DOHH2 (cell line): ENCODE measurements around the gene YIF1A.

ENCODE experiments used
- EZH2phosphoT487 ChIP-seq: fragments of 200-600 bp; sonication (generic); IDR thresholded peaks from 2 replicates; pipeline ENCODE4 v1.6.1; 2017; ENCODE audit warnings: borderline replicate concordance, mild to moderate bottlenecking, antibody characterized with exemption, low read length, moderate library complexity, mixed read lengths
- TF ChIP-seq, protein P1 (sequence below): fragments of 200-600 bp; sonication (generic); IDR thresholded peaks from one replicate; pipeline ENCODE4 v1.5.1; 2014; ENCODE audit warnings: antibody characterized with exemption, mild to moderate bottlenecking, low read depth, low read length; ENCODE audit not compliant: poor library complexity, severe bottlenecking

GRCh38 chr11:66283461-66284105 is 5.4 kb downstream of the YIF1A start:
- TF ChIP-seq, protein P1, sequence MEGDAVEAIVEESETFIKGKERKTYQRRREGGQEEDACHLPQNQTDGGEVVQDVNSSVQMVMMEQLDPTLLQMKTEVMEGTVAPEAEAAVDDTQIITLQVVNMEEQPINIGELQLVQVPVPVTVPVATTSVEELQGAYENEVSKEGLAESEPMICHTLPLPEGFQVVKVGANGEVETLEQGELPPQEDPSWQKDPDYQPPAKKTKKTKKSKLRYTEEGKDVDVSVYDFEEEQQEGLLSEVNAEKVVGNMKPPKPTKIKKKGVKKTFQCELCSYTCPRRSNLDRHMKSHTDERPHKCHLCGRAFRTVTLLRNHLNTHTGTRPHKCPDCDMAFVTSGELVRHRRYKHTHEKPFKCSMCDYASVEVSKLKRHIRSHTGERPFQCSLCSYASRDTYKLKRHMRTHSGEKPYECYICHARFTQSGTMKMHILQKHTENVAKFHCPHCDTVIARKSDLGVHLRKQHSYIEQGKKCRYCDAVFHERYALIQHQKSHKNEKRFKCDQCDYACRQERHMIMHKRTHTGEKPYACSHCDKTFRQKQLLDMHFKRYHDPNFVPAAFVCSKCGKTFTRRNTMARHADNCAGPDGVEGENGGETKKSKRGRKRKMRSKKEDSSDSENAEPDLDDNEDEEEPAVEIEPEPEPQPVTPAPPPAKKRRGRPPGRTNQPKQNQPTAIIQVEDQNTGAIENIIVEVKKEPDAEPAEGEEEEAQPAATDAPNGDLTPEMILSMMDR = no peak
- no peak for TF ChIP-seq EZH2phosphoT487
